Neural cell (in vitro differentiated cells): ENCODE data around the gene REL. TPM values are rescaled to one million over a fixed set of nuclear protein-coding genes. Genes with fewer than 3 reads are reported as not detected.

ENCODE experiments used
- H2AFZ ChIP-seq: fragments of 200-600, 300-800 bp; sonication (generic), shearing (Covaris generic); 2 replicates; pipeline ENCODE4 v1.6.0; 2014; ENCODE audit warnings: low read depth, mild to moderate bottlenecking, antibody characterized with exemption, low read length, moderate library complexity
- H3F3A ChIP-seq: fragments of 200-600 bp; shearing (Covaris generic); 2 replicates; pipeline ENCODE4 v1.6.1; 2016; ENCODE audit warnings: mild to moderate bottlenecking, moderate library complexity, mixed read lengths, antibody characterized with exemption, low read length; ENCODE audit not compliant: insufficient read depth, poor library complexity, severe bottlenecking
- H3K27ac ChIP-seq: fragments of 200-600, 300-800 bp; sonication (generic), shearing (Covaris generic); 2 replicates; pipeline ENCODE4 v1.5.1; 2014; ENCODE audit warnings: mild to moderate bottlenecking, low read length, moderate library complexity
- H3K27me3 ChIP-seq: fragments of 300-800, 200-600 bp; sonication (generic), shearing (Covaris generic); 2 replicates; pipeline ENCODE4 v1.6.0; 2014; ENCODE audit warnings: mild to moderate bottlenecking, low read depth, low read length, moderate library complexity; ENCODE audit not compliant: insufficient read depth
- H3K36me3 ChIP-seq: fragments of 300-800, 200-600 bp; sonication (generic), shearing (Covaris generic); 2 replicates; pipeline ENCODE4 v1.5.1; 2014; ENCODE audit warnings: mild to moderate bottlenecking, antibody characterized with exemption, low read length, moderate library complexity; ENCODE audit not compliant: insufficient read depth
- H3K4me2 ChIP-seq: fragments of 300-800, 200-600 bp; sonication (generic), shearing (Covaris generic); 2 replicates; pipeline ENCODE4 v1.6.0; 2014; ENCODE audit warnings: mild to moderate bottlenecking, low read length
- H3K4me3 ChIP-seq: fragments of 300-800, 200-600 bp; sonication (generic), shearing (Covaris generic); 2 replicates; pipeline ENCODE4 v1.5.1; 2014; ENCODE audit warnings: mild to moderate bottlenecking, low read length, moderate library complexity
- H3K79me2 ChIP-seq: fragments of 200-600 bp; shearing (Covaris generic); replicated peaks from 2 replicates; pipeline ENCODE4 v1.6.0; 2014; ENCODE audit warnings: mild to moderate bottlenecking, low read length, moderate library complexity; ENCODE audit not compliant: insufficient read depth
- H3K9ac ChIP-seq: fragments of 300-800, 200-600 bp; sonication (generic), shearing (Covaris generic); 2 replicates; pipeline ENCODE4 v1.6.1; 2016; ENCODE audit warnings: mild to moderate bottlenecking, low read length, mixed read lengths
- H3K9me2 ChIP-seq: fragments of 200-600 bp; shearing (Covaris generic); 2 replicates; pipeline ENCODE4 v1.6.1; 2016; ENCODE audit warnings: mild to moderate bottlenecking, low read length, mixed read lengths; ENCODE audit not compliant: insufficient read depth
- H3K9me3 ChIP-seq: fragments of 200-600, 300-800 bp; sonication (generic), shearing (Covaris generic); 2 replicates; pipeline ENCODE4 v1.6.1; 2016; ENCODE audit warnings: mild to moderate bottlenecking, mixed run types, low read length, moderate library complexity, mixed read lengths
- H4K20me1 ChIP-seq: fragments of 200-600 bp; shearing (Covaris generic); 2 replicates; pipeline ENCODE4 v1.6.1; 2016; ENCODE audit warnings: mild to moderate bottlenecking, mixed run types; ENCODE audit not compliant: insufficient read depth
- CTCF ChIP-seq: fragments of 450-650 bp; IDR thresholded peaks from 2 replicates; pipeline ENCODE4 v1.5.1; 2014; ENCODE audit warnings: antibody characterized with exemption, mild to moderate bottlenecking, moderate library complexity; ENCODE audit not compliant: poor library complexity, severe bottlenecking
- EP300 ChIP-seq: fragments of 450-650 bp; conservative IDR thresholded peaks from 2 replicates; pipeline ENCODE4 v1.6.1; 2014; ENCODE audit warnings: antibody characterized with exemption, mild to moderate bottlenecking, moderate library complexity; ENCODE audit not compliant: poor library complexity, severe bottlenecking
- EZH2 ChIP-seq: fragments of 200-600, 300-800 bp; shearing (Covaris generic), sonication (generic); IDR thresholded peaks from 2 replicates; pipeline ENCODE4 v1.6.1; 2014; ENCODE audit warnings: antibody characterized with exemption, low read length, borderline replicate concordance, mild to moderate bottlenecking; ENCODE audit not compliant: insufficient read depth, poor library complexity, severe bottlenecking
- MXI1 ChIP-seq: fragments of 450-650 bp; conservative IDR thresholded peaks from 2 replicates; pipeline ENCODE4 v1.6.1; 2014; ENCODE audit warnings: antibody characterized with exemption, mild to moderate bottlenecking; ENCODE audit not compliant: poor library complexity, severe bottlenecking
- POLR2AphosphoS5 ChIP-seq: IDR thresholded peaks from 2 replicates; pipeline ENCODE4 v1.6.1; 2012
- RAD21 ChIP-seq: fragments of 450-650 bp; conservative IDR thresholded peaks from 2 replicates; pipeline ENCODE4 v1.6.1; 2014; ENCODE audit warnings: antibody characterized with exemption, mild to moderate bottlenecking, moderate library complexity
- REST ChIP-seq: IDR thresholded peaks from 2 replicates; pipeline ENCODE4 v1.6.1; 2012; ENCODE audit warnings: borderline replicate concordance
- SMC3 ChIP-seq: fragments of 450-650 bp; conservative IDR thresholded peaks from 2 replicates; pipeline ENCODE4 v1.6.1; 2014; ENCODE audit warnings: antibody characterized with exemption, mild to moderate bottlenecking, moderate library complexity; ENCODE audit not compliant: poor library complexity
- TAF1 ChIP-seq: IDR thresholded peaks from 2 replicates; pipeline ENCODE4 v1.6.1; 2012; ENCODE audit warnings: low read depth
- polyA plus RNA-seq: library from polyadenylated mRNA; depleted of rRNA; stranded (reverse); fragments of >200 nt; gene quantifications from 2 replicates; pipeline ENCODE4 v1.2.3, GENCODE V29; 2014

Gene REL
- polyA plus RNA-seq, 1 donor from 2014 or later = 1.9 TPM

GRCh38 chr2:60945341-60945740, 64.0 kb downstream of the REL start:
- H3K27me3 ChIP-seq = no peaks in the 10 kb centered on the region
- no peaks in the 10 kb centered on the region for H3K9me3 ChIP-seq
- H3K4me2 ChIP-seq = no peak overlapping the region

GRCh38 chr2:60947056-60947455, 65.7 kb downstream of the REL start:
- Histone ChIP-seq H3K9me3 (no peaks in the 10 kb centered on the region), H3K79me2 (no peaks in the 10 kb centered on the region), H3K9me2 (no peaks in the 10 kb centered on the region), H3K36me3 (no peaks in the 10 kb centered on the region), H4K20me1 (no peaks in the 10 kb centered on the region), H3F3A (no peaks in the 10 kb centered on the region), H2AFZ (no peak overlapping the region), H3K27ac (no peak overlapping the region), H3K27me3 (no peaks in the 10 kb centered on the region), H3K4me3 (no peak overlapping the region), H3K4me2 (no peak overlapping the region), H3K9ac (no peak overlapping the region)
- no peak for TF ChIP-seq REST
- no peak for TF ChIP-seq CTCF
- TF ChIP-seq EP300 = no peak
- no peak for TF ChIP-seq SMC3
- TF ChIP-seq MXI1 = no peak
- TF ChIP-seq RAD21 = no peak

More at GRCh38 chr2:60945341-60945740, 64.0 kb downstream of the REL start:
- H4K20me1 ChIP-seq = no peaks in the 10 kb centered on the region
- H3K4me3 ChIP-seq = no peak overlapping the region
- no peaks in the 10 kb centered on the region for H3F3A ChIP-seq
- no peak overlapping the region for H3K9ac ChIP-seq
- H3K79me2 ChIP-seq = no peaks in the 10 kb centered on the region
- TF ChIP-seq POLR2AphosphoS5 (no peak), RAD21 (no peak), CTCF (no peak), EP300 (no peak), TAF1 (no peak), SMC3 (no peak), REST (no peak), EZH2 (no peak), MXI1 (no peak)
- no peaks in the 10 kb centered on the region for H3K36me3 ChIP-seq
- H3K9me2 ChIP-seq = no peaks in the 10 kb centered on the region
- no peak overlapping the region for H3K27ac ChIP-seq
- H2AFZ ChIP-seq = no peak overlapping the region
